GM12891 (cell line): Measurements from ENCODE around the gene MSGN1.

ENCODE experiments used
- DNase-seq: peaks from one replicate; pipeline ENCODE4 v3.0.0; 2011; ENCODE audit warnings: low spot score; ENCODE audit not compliant: insufficient read length
- FAIRE-seq: peaks from 2 replicates; lab custom pipeline; 2011; peaks lifted over from hg19 to GRCh38; lab: Jason Lieb, UNC
- PAX5 ChIP-seq: IDR thresholded peaks from 2 replicates; pipeline ENCODE4 v1.6.1; 2011; ENCODE audit warnings: low read length, moderate library complexity, mild to moderate bottlenecking; ENCODE audit not compliant: insufficient read depth, severe bottlenecking
- POLR2A ChIP-seq: IDR thresholded peaks from 2 replicates; pipeline ENCODE4 v1.6.1; 2011; ENCODE audit warnings: low read depth, low read length, control low read depth
- POLR2AphosphoS5 ChIP-seq: IDR thresholded peaks from 2 replicates; pipeline ENCODE4 v1.6.1; 2011; ENCODE audit warnings: low read depth, low read length, control low read depth
- POU2F2 ChIP-seq: IDR thresholded peaks from 2 replicates; pipeline ENCODE4 v1.6.1; 2011; ENCODE audit warnings: low read depth, mild to moderate bottlenecking, control low read depth, low read length, moderate library complexity
- SPI1 ChIP-seq: IDR thresholded peaks from 2 replicates; pipeline ENCODE4 v1.6.1; 2011; ENCODE audit warnings: low read depth, low read length, control low read depth
- TAF1 ChIP-seq: IDR thresholded peaks from 2 replicates; pipeline ENCODE4 v1.6.1; 2011; ENCODE audit warnings: low read depth, low read length, control low read depth

MSGN1 gene

GRCh38 chr2:17791817-17792130 lies 24.5 kb upstream of the MSGN1 start:
- FAIRE-seq (no peak), DNase-seq (no peak)
- TF ChIP-seq POLR2A, result no peak

GRCh38 chr2:17792515-17792914 lies 23.7 kb upstream of the MSGN1 start:
- no peak for DNase-seq
- TF ChIP-seq POLR2A, result no peak
- no peak for TF ChIP-seq PAX5
- no peak for TF ChIP-seq POLR2AphosphoS5
- TF ChIP-seq POU2F2, result no peak
- TF ChIP-seq TAF1, result no peak
- TF ChIP-seq SPI1, result no peak
- no peak for FAIRE-seq

GRCh38 chr2:17793296-17793695 lies 23.0 kb upstream of the MSGN1 start:
- FAIRE-seq (no peak), DNase-seq (no peak)
- TF ChIP-seq TAF1 (no peak), SPI1 (no peak)

GRCh38 chr2:17793803-17794354 lies 22.4 kb upstream of the MSGN1 start:
- FAIRE-seq, result peak; percentile 52
- DNase-seq, result no peak
- TF ChIP-seq POLR2A (no peak), SPI1 (no peak), POU2F2 (no peak), POLR2AphosphoS5 (no peak), TAF1 (no peak), PAX5 (no peak)

GRCh38 chr2:17795309-17795708 lies 21.0 kb upstream of the MSGN1 start:
- TF ChIP-seq PAX5 (no peak), POLR2AphosphoS5 (no peak), POLR2A (no peak), SPI1 (no peak), POU2F2 (no peak), TAF1 (no peak)
- FAIRE-seq, result no peak

GRCh38 chr2:17798338-17798737 lies 17.9 kb upstream of the MSGN1 start:
- FAIRE-seq, result no peak
- no peak for DNase-seq
- no peak for TF ChIP-seq TAF1
- TF ChIP-seq PAX5, result no peak
- no peak for TF ChIP-seq POLR2AphosphoS5
- TF ChIP-seq POU2F2, result no peak
- TF ChIP-seq SPI1, result no peak
- TF ChIP-seq POLR2A, result no peak

More at GRCh38 chr2:17795309-17795708, 21.0 kb upstream of the MSGN1 start:
- no peak for DNase-seq

- TF ChIP-seq POLR2AphosphoS5 (no peak), POU2F2 (no peak), PAX5 (no peak)
- FAIRE-seq (peak; percentile 33), DNase-seq (no peak)
Measured at GRCh38 chr2:17799301-17800120, 16.7 kb upstream of the MSGN1 start.

GRCh38 chr2:17800219-17800618 lies 16.0 kb upstream of the MSGN1 start:
- TF ChIP-seq SPI1, result no peak
- TF ChIP-seq TAF1, result no peak
- TF ChIP-seq POLR2AphosphoS5, result no peak
- no peak for TF ChIP-seq PAX5
- TF ChIP-seq POU2F2, result no peak
- TF ChIP-seq POLR2A, result no peak
- FAIRE-seq (peak; percentile 47), DNase-seq (no peak)

- TF ChIP-seq POLR2A (no peak), POLR2AphosphoS5 (no peak), TAF1 (no peak), POU2F2 (no peak), SPI1 (no peak), PAX5 (no peak)
- FAIRE-seq, result no peak
- no peak for DNase-seq
Measured at GRCh38 chr2:17800693-17801458, 15.4 kb upstream of the MSGN1 start.

GRCh38 chr2:17803497-17803896 lies 12.8 kb upstream of the MSGN1 start:
- TF ChIP-seq SPI1 (peak; percentile 81), POLR2A (no peak)
- FAIRE-seq, result peak; percentile 48
- DNase-seq, result no peak

GRCh38 chr2:17804358-17804757 lies 11.9 kb upstream of the MSGN1 start:
- FAIRE-seq (peak; percentile 71), DNase-seq (no peak)
- TF ChIP-seq SPI1 (peak; percentile 96), POU2F2 (peak; percentile 68; the same call in 1 of the 2 replicates), TAF1 (no peak)
